GM20000 (cell line): ENCODE measurements around the gene RHOJ.

ENCODE experiments used
- DNase-seq: peaks from one replicate; pipeline ENCODE4 v3.0.0; 2012; ENCODE audit warnings: low spot score
- TF ChIP-seq, protein P1 (sequence below): IDR thresholded peaks from 2 replicates; pipeline ENCODE4 v1.5.1; 2012; ENCODE audit warnings: mild to moderate bottlenecking, control low read depth; ENCODE audit errors: extremely low read depth, missing control alignments

Gene RHOJ

DNA sequence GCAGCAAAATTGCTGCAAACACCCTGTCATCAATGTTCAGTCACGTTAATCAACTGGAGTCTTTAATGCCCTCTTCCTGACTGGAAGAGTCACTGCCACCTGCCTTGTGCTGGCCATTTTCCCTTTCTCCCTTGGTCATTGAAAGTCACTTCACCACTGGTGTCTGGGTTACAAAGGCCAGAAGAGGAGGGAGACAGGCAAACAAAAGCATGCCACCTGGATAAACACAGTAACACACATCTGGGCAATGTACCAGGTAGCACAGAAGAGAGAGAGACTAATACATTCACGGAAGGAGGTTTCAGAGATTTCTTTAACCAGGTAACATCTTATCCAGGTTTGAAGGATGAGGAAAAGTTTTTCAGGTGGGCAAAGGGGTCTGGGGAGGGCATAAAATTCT lies 81.8 kb downstream of the RHOJ start:
- TF ChIP-seq, protein P1, sequence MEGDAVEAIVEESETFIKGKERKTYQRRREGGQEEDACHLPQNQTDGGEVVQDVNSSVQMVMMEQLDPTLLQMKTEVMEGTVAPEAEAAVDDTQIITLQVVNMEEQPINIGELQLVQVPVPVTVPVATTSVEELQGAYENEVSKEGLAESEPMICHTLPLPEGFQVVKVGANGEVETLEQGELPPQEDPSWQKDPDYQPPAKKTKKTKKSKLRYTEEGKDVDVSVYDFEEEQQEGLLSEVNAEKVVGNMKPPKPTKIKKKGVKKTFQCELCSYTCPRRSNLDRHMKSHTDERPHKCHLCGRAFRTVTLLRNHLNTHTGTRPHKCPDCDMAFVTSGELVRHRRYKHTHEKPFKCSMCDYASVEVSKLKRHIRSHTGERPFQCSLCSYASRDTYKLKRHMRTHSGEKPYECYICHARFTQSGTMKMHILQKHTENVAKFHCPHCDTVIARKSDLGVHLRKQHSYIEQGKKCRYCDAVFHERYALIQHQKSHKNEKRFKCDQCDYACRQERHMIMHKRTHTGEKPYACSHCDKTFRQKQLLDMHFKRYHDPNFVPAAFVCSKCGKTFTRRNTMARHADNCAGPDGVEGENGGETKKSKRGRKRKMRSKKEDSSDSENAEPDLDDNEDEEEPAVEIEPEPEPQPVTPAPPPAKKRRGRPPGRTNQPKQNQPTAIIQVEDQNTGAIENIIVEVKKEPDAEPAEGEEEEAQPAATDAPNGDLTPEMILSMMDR, result no peak
- no peak for DNase-seq

DNA sequence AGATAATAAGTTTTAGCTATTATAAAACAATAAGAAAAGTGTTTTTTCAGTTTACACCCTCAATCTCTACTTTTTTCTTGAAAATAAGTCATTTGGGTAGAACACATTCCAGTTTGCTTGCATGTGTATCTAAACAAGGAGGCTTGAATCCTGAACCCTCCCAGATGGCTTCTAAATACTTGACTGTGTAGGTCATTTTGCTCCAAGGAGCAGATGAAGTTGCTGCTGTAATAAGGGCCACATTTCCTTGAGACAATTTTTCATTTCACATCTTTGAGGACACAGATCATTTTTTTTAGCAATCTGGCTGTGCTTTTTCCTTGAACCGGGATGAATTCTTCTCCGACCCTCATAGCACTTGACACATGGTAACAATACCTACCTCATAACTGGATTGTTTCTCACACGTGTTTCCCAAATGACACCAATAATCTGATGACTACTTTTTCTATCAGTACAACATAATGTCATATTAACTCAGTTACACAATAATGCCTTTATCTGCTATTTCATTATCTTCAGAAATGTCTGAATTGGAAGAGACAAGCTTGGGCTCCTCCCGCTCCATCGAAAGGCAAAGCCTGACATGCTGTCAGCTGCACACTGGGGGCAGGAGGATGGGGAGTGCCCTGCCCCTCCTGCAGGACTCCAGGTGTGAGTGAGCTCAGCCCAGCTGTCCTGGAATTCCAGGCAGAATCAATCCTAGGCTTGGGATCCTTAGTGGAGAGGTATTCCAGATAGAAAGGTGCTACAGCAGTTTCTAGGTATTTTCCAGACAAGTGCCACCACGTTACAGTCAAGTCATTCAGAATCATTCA lies 83.6 kb downstream of the RHOJ start:
- TF ChIP-seq, protein P1, result no peak

DNA sequence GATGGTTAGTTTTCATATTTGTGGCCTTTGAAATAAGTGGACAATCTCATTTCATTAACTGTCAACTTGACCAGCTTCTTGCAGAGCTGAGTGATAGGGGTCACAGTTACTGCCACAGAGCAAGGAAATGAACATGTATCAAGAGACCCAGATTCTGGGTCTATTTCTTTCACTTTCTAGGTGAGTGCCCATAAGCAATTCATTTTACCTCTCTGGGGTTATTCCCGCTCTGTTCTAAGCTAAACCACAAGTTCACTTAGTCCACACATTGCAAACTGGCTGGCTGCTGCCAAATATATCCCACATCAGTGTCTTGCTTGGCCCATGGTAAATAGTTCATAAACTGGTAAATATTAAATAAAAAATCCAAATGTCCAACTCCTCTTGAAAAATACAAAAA lies 84.6 kb downstream of the RHOJ start:
- TF ChIP-seq, protein P1, result no peak

More for the DNA sequence above, 83.6 kb downstream of the RHOJ start:
- no peak for DNase-seq

DNA sequence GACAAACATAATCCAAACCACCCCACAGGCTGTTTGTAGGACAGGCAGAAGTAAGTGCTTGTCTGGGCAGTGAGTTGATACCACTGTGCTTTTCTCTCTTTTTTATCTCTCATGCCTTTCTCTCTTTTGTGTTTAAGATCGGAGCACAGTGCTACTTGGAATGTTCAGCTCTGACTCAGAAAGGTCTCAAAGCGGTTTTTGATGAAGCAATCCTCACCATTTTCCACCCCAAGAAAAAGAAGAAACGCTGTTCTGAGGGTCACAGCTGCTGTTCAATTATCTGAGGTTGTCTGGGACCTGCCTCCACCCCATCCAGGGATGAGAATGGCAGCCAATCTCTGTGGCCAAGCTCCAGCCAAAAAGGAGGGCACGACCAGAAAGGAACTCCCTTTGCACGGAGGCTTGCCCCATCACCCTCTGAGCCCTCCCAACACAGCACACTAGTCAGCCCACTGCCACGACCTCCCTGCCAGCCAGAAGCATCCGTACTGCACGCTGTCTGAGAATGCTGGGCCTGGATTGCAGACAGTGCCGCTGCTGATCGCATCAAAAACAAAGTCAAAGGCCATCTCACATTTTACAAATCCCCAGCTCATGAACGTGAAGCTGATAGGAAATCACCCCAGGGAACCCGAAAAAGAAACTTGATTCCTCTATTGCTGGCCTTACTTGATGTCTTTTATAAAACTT lies 86.6 kb downstream of the RHOJ start:
- TF ChIP-seq, protein P1, result no peak
- no peak for DNase-seq

More for the DNA sequence above, 84.6 kb downstream of the RHOJ start:
- no peak for DNase-seq

DNA sequence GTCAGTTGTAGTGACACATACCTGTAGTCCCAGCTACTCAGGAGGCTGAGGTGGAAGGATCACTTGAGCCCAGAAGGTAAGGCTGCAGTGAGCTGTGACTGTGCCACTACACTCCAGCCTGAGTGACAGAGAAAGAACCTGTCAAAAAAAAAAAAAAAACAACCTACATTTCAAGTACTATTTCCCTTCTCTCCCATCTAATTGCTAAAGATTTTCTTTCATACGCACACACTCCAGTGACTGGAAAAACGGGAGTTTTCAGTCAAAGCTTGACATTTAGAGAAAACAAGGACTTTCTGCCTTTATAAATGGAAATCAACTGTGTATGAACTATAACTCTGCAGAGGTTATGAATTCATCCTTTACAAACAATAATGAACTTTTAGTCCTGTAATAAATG lies 88.6 kb downstream of the RHOJ start:
- TF ChIP-seq, protein P1, result no peak
- no peak for DNase-seq

DNA sequence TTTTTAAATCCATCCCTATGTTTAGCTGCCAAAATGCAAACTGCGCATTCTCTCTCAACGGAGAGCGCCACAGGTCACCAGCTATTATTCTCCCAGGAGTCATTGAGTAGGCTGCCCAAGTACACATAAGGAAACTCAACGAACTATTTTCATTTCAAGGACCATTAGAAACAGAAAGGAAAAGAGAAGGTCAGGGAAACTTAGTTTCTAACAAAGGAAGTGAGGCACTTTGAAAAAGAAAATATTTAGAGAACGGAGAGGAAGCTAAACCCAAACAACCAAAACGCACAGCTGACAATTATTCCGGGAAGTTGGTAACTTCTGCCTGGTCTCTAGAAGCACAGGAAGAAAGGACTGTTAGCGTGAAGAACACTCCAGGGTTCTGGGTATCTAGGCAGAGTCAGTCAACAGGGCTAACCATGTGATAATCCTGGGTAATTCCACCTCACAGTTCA lies 91.0 kb downstream of the RHOJ start:
- no peak for DNase-seq
- TF ChIP-seq, protein P1, result no peak

DNA sequence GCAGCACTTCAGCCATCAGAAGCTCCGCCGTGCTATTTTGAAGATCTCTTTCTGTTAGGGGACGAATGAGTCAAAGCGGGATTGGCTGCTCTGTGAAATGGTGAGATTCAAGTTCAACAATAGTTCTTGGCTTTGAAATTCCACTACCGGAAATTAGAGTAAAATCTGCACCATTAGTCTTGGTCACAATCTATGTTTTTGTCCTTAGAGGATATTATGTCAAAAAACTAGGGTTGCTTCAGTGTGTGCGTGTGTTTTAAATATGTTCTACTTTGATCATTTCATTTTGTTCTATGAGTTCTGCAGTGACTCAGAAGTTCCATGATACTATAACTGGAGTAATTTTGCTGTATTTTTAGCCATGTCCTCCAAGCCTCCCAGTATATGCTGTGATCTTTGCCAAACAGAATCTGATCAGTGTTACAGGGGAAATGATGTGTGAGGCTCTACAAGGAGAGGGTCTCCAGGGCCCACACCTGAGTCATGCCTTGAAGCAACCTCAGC lies 91.9 kb downstream of the RHOJ start:
- TF ChIP-seq, protein P1, result no peak
- DNase-seq, result no peak
